Tongue (tissue), 2 donors: ENCODE measurements around the gene NTRK2. TPM values are rescaled to one million over a fixed set of nuclear protein-coding genes. Genes with fewer than 3 reads are reported as not detected.
"Not testable (repeated sequence)": the region's sequence is repeated elsewhere in the genome, so short reads cannot be mapped to it uniquely, and the experiment has no call there.

ENCODE experiments used
- DNase-seq: peaks from one replicate; pipeline ENCODE4 v3.0.0-alpha.2; 2015
- total RNA-seq: library from RNA; depleted of rRNA; stranded (reverse); fragments of >200 nt; gene quantifications from one replicate; pipeline ENCODE4 v1.2.3, GENCODE V29; 2014

The NTRK2 gene
- total RNA-seq, 1 donor from 2014 or later: 60.3 TPM

DNA sequence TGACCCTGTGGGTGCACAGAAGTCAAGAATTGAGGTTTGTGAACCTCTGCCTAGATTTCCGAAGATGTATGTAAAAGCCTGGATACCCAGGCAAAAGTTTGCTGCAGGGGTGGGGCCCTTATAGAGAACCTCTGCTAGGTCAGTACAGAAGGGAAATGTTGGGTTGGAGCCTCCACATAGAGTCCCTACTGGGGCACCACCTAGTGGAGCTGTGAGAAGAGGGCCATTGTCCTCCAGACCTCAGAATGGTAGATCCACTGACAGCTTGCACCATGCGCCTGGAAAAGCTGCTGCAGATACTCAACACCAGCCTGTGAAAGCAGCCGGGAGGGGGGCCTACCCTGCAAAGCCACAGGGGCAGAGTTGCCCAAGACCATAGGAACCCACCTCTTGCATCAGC, 399.9 kb downstream of the NTRK2 start:
- DNase-seq: not testable (repeated sequence)
